DND-41 (cell line): ENCODE results near the gene MRPL55.

ENCODE experiments used
- ATAC-seq: fragments of 200-7000 bp; cut with Tn5 transposase; 3 replicates; pipeline ENCODE4 v1.9.1; 2021; ENCODE audit warnings: low read depth; ENCODE audit not compliant: insufficient read depth
- DNase-seq: peaks from one replicate; pipeline ENCODE4 v3.0.0-alpha.2; 2020
- H2AFZ ChIP-seq: 2 replicates; pipeline ENCODE4 v1.6.0; 2012; ENCODE audit warnings: low read depth, low read length
- H3K27ac ChIP-seq: 2 replicates; pipeline ENCODE4 v1.5.1; 2012; ENCODE audit warnings: low read length, inconsistent platforms
- H3K27me3 ChIP-seq: fragments of 200-600 bp; sonication (generic); 2 replicates; pipeline ENCODE4 v1.6.0; 2012; ENCODE audit warnings: low read length, mild to moderate bottlenecking, inconsistent platforms; ENCODE audit not compliant: insufficient read depth, poor library complexity
- H3K36me3 ChIP-seq: 2 replicates; pipeline ENCODE4 v1.5.1; 2012; ENCODE audit warnings: low read length, inconsistent platforms; ENCODE audit not compliant: insufficient read depth
- H3K4me1 ChIP-seq: 2 replicates; pipeline ENCODE4 v1.5.1; 2012; ENCODE audit warnings: mild to moderate bottlenecking, low read length; ENCODE audit not compliant: insufficient read depth
- H3K4me2 ChIP-seq: 2 replicates; pipeline ENCODE4 v1.6.0; 2012; ENCODE audit warnings: mild to moderate bottlenecking, moderate library complexity, low read length, inconsistent platforms; ENCODE audit not compliant: insufficient read depth
- H3K4me3 ChIP-seq, 2 experiments: fragments of 200-600 bp in 1 of 2; shearing (Covaris generic) in 1 of 2; 2 replicates each; pipeline ENCODE4 v1.5.1; 2012 to 2016; ENCODE audit warnings: inconsistent platforms in 2 of 2, low read length in 2 of 2, mild to moderate bottlenecking in 2 of 2, low read depth in 1 of 2, moderate library complexity in 1 of 2
- H3K79me2 ChIP-seq: 2 replicates; pipeline ENCODE4 v1.6.0; 2012; ENCODE audit warnings: low read length, inconsistent platforms; ENCODE audit not compliant: insufficient read depth
- H3K9ac ChIP-seq: 2 replicates; pipeline ENCODE4 v1.6.0; 2012; ENCODE audit warnings: low read depth, mild to moderate bottlenecking, inconsistent platforms, low read length, moderate library complexity
- H3K9me3 ChIP-seq: 2 replicates; pipeline ENCODE4 v1.5.1; 2012; ENCODE audit warnings: low read length, moderate library complexity, mild to moderate bottlenecking, inconsistent platforms; ENCODE audit not compliant: insufficient read depth, severe bottlenecking
- H4K20me1 ChIP-seq: 2 replicates; pipeline ENCODE4 v1.6.0; 2012; ENCODE audit warnings: low read length; ENCODE audit not compliant: insufficient read depth
- CTCF ChIP-seq: IDR thresholded peaks from 2 replicates; pipeline ENCODE4 v1.5.1; 2012; ENCODE audit warnings: borderline replicate concordance, low read length, moderate library complexity, mild to moderate bottlenecking; ENCODE audit not compliant: poor library complexity, severe bottlenecking; ENCODE audit errors: extremely low read depth
- EZH2 ChIP-seq: IDR thresholded peaks from 3 replicates; pipeline ENCODE4 v1.6.1; 2012; ENCODE audit warnings: borderline replicate concordance, low read depth, mild to moderate bottlenecking, moderate library complexity, low read length, inconsistent platforms; ENCODE audit not compliant: severe bottlenecking

MRPL55 gene

GRCh38 chr1:228073061-228073856, 35.8 kb downstream of the MRPL55 start:
- no peak for TF ChIP-seq CTCF
- TF ChIP-seq EZH2: no peak
- no peak overlapping the region for H3K4me2 ChIP-seq
- ATAC-seq: no peak
- H3K27ac ChIP-seq: no peak overlapping the region
- H3K4me3 ChIP-seq: no peak overlapping the region
- H4K20me1 ChIP-seq: peaks cover 42% of the 10 kb centered on the region
- H3K27me3 ChIP-seq: no peaks in the 10 kb centered on the region
- DNase-seq: no peak
- no peaks in the 10 kb centered on the region for H3K36me3 ChIP-seq
- no peaks in the 10 kb centered on the region for H3K79me2 ChIP-seq
- H3K4me1 ChIP-seq: no peaks in the 10 kb centered on the region
- H3K9ac ChIP-seq: no peak overlapping the region
- H3K9me3 ChIP-seq: no peaks in the 10 kb centered on the region
- no peak overlapping the region for H2AFZ ChIP-seq

DNA sequence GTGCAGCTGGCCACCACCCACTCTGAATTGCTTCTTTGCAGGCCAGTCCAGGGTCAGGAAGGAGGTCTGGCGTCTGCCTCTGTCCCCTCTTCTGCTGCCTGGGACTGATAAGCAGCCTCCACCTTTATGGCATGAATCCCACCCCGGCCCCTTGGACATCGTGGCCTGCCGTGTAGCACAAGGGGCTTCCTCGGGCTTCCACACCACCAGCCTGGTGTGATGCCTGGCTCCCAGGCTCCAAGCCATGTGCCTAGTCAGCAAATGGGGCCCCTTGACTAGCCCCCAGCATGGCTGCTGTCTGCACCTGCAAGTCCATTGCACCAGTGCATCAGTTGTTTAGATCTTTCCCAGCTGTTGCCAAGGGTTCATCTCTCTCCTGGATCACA, 36.4 kb downstream of the MRPL55 start:
- Histone ChIP-seq H3K36me3 (no peaks in the 10 kb centered on the region), H3K79me2 (no peaks in the 10 kb centered on the region), H2AFZ (no peak overlapping the region), H3K9me3 (no peaks in the 10 kb centered on the region), H4K20me1 (peaks cover 38% of the 10 kb centered on the region), H3K27ac (no peak overlapping the region), H3K4me1 (no peaks in the 10 kb centered on the region), H3K9ac (no peak overlapping the region), H3K4me3 (no peak overlapping the region), H3K27me3 (no peaks in the 10 kb centered on the region), H3K4me2 (no peak overlapping the region)
- no peak for DNase-seq
- ATAC-seq: no peak
- TF ChIP-seq CTCF (no peak), EZH2 (no peak)

GRCh38 chr1:228071839-228072657, 37.1 kb downstream of the MRPL55 start:
- TF ChIP-seq CTCF (peak; percentile 22), EZH2 (no peak)
- no peak overlapping the region for H3K27ac ChIP-seq
- H3K4me1 ChIP-seq: no peaks in the 10 kb centered on the region
- H3K9me3 ChIP-seq: no peaks in the 10 kb centered on the region
- H3K27me3 ChIP-seq: no peaks in the 10 kb centered on the region
- peak; percentile 43 for ATAC-seq
- no peak overlapping the region for H3K4me2 ChIP-seq
- H3K36me3 ChIP-seq: no peaks in the 10 kb centered on the region
- no peaks in the 10 kb centered on the region for H3K79me2 ChIP-seq
- H3K9ac ChIP-seq: no peak overlapping the region
- no peak for DNase-seq
- H4K20me1 ChIP-seq: peaks cover 36% of the 10 kb centered on the region
- H2AFZ ChIP-seq: no peak overlapping the region
- no peak overlapping the region for H3K4me3 ChIP-seq
